Measurements from ENCODE around the gene HOXB7. TPM values are rescaled to one million over a fixed set of nuclear protein-coding genes. Genes with fewer than 3 reads are reported as not detected.

Gene HOXB7
- total and polyA plus RNA-seq, 10 of the 15 experiments (the other 5 are each of a cell fraction or from before 2014, with no cell fraction given), result 2.8 to 7.4 (median 4.2) TPM

GRCh38 chr17:48626245-48627117 is 15.7 kb upstream of the HOXB7 start, which contains the start of gene HOXB9:
HOXB9 (minus strand) TSS chr17:48626358; CDS start chr17:48626269, 89 bp downstream.
- H3K79me2 ChIP-seq (ENCODE audit: control insufficient read depth, insufficient read depth, low read length), result no peaks in the 10 kb centered on the region
- peak within 1 kb of the TSS; percentile 79 for H3K4me2 ChIP-seq (ENCODE audit: control insufficient read depth, insufficient read depth)
- in situ Hi-C loops (cut with MboI), result loop anchor here (10.0 kb wide), 1 partner anchor 782 kb away; the partner anchor contains the start of gene SCRN2
- peaks cover 34 to 35% of the 10 kb centered on the region in 2 experiments for H3K27me3 ChIP-seq (replicated peaks in 1 of 2; ENCODE audit: control insufficient read depth in 2 of 2, insufficient read depth in 2 of 2, low read length in 1 of 2)
- H3K4me1 ChIP-seq (ENCODE audit: control insufficient read depth, insufficient read depth, low read length), result peaks cover under 1% of the 10 kb centered on the region; the same call in 1 of the 2 replicates
- DNase-seq (ENCODE audit: low read depth, low spot score) (no peak), FAIRE-seq (no peak), ATAC-seq (peak; percentile 31)
- WGBS (ENCODE audit: insufficient coverage, insufficient replicate concordance, low lambda C conversion rate, missing lambda C conversion rate), result 17% methylated on average over 40 of the region's 50 CpGs
- H3K9me3 ChIP-seq (replicated peaks; ENCODE audit: control insufficient read depth, insufficient read depth, low read length), result no peaks in the 10 kb centered on the region
- H3K27ac ChIP-seq (ENCODE audit: control insufficient read depth, insufficient read depth), result no peak within 1 kb of the TSS
- CTCF ChIA-PET, result interaction anchor here (1.1 to 2.4 kb wide), 3 partner anchors 8 to 364 kb away, joined by 3 to 16 read pairs (median 3); no protein-coding TSS in a partner anchor
- H3K36me3 ChIP-seq (ENCODE audit: control insufficient read depth in 2 of 2, insufficient read depth in 2 of 2, low read length in 1 of 2), result no peaks in the 10 kb centered on the region; a peak in 1 of 4 replicates
- H2AFZ ChIP-seq (ENCODE audit: control insufficient read depth, low read depth, low read length), result no peak within 1 kb of the TSS
- intact Hi-C loops (cut with micrococcal nuclease; ENCODE audit: unreplicated experiment), result no loop called here
- no TSS peak for BruUV-seq (replicated peaks)
- SMC1A ChIA-PET (ENCODE audit: uncharacterized antibody, unreplicated experiment), result interaction anchor here (1.4 kb wide), 1 partner anchor 9 kb away, joined by 3 read pairs; no protein-coding TSS in a partner anchor
- peak within 1 kb of the TSS; percentile 65 for H3K4me3 ChIP-seq
- H3K9ac ChIP-seq (ENCODE audit: control insufficient read depth, insufficient read depth, low read length), result no peak within 1 kb of the TSS
- RAD21 ChIA-PET (ENCODE audit: unreplicated experiment), result interaction anchor here (0.8 to 1.4 kb wide), 4 partner anchors 10 to 601 kb away, joined by 3 to 4 read pairs (median 3); no protein-coding TSS in a partner anchor
- TF ChIP-seq SUZ12 (IDR thresholded peaks at IDR 0.05; ENCODE audit: unreplicated experiment) (peak; percentile 88), POLR2AphosphoS5 (IDR thresholded peaks at IDR 0.05; ENCODE audit: low read length) (no peak), CBX5 (IDR thresholded peaks at IDR 0.05; ENCODE audit: low read depth) (no peak), PRDM15 (CRISPR knock-in tag; IDR thresholded peaks at IDR 0.05) (no peak), EGR1 (IDR thresholded peaks at IDR 0.05; ENCODE audit: borderline replicate concordance in 1 of 2, low read depth in 2 of 2, low read length in 2 of 2) (peak in 1 of 2 experiments; percentile 53; a peak in 1 of 3 replicates)
- H4K20me1 ChIP-seq (ENCODE audit: control insufficient read depth, insufficient read depth), result no peaks in the 10 kb centered on the region
- POLR2A ChIA-PET, result no interaction called here

Data from GM12878 (cell line).